Measurements from ENCODE around the gene PITPNM3.

DNA sequence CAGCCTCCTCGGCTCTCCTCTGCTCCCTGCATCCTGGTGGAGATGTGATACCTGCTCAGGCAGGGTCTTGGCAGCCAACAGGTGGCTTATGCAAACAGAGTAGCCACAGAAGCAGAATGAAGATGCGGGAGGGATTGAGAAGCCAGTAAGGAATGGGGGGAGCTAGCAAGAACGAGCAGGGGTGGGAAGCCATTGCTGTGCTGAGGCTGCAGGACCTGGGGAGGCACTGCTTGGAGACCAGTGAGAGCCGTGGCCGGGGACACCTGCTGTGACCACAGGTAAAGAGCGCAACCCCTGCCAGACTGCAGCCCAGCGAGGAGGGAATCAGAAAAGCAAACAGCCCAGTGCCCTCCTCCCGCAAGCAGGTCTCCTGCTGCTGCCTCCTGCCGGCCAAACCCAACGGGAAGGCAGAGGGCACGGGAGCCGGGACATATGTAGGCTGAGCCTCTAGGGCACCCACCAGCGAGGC is 136.1 kb downstream of the PITPNM3 start:
- TF ChIP-seq MAFK (conservative IDR thresholded peaks at IDR 0.05 in 1 of 2, IDR thresholded peaks at IDR 0.05 in 1 of 2; ENCODE audit: low read length in 2 of 2) (no peak), ARNT (IDR thresholded peaks at IDR 0.05) (no peak)

Measured in HepG2 (cell line).